Measurements from ENCODE around the gene MRO.
"Not testable (repeated sequence)": the region's sequence is repeated elsewhere in the genome, so short reads cannot be mapped to it uniquely, and the experiment has no call there.

MRO gene

GRCh38 chr18:50783553-50783952, 36.3 kb downstream of the MRO start:
- no peak overlapping the region for H3K4me3 ChIP-seq (ENCODE audit: low read length)
- no peak overlapping the region for H3K27ac ChIP-seq (ENCODE audit: low read depth, low read length)
- H3K27me3 ChIP-seq (ENCODE audit: control insufficient read depth, insufficient read depth, low read length), result no peaks in the 10 kb centered on the region
- H3K36me3 ChIP-seq (ENCODE audit: control insufficient read depth, insufficient read depth, low read length), result no peaks in the 10 kb centered on the region
- no peak overlapping the region for H3K9ac ChIP-seq (ENCODE audit: low read length)
- no peaks in the 10 kb centered on the region for H3K4me1 ChIP-seq (ENCODE audit: control insufficient read depth, insufficient read depth, low read length)

GRCh38 chr18:50779021-50779420, 40.8 kb downstream of the MRO start:
- H3K9ac ChIP-seq (ENCODE audit: low read length); H3K27me3 ChIP-seq (ENCODE audit: control insufficient read depth, insufficient read depth, low read length); H3K27ac ChIP-seq (ENCODE audit: low read depth, low read length); H3K36me3 ChIP-seq (ENCODE audit: control insufficient read depth, insufficient read depth, low read length); H3K4me1 ChIP-seq (ENCODE audit: control insufficient read depth, insufficient read depth, low read length); H3K4me3 ChIP-seq (ENCODE audit: low read length): not testable (repeated sequence)

GRCh38 chr18:50776383-50776782, 43.4 kb downstream of the MRO start:
- H3K36me3 ChIP-seq (ENCODE audit: control insufficient read depth, insufficient read depth, low read length), result no peaks in the 10 kb centered on the region
- H3K4me3 ChIP-seq (ENCODE audit: low read length), result no peak overlapping the region
- H3K27ac ChIP-seq (ENCODE audit: low read depth, low read length), result no peak overlapping the region
- no peaks in the 10 kb centered on the region for H3K4me1 ChIP-seq (ENCODE audit: control insufficient read depth, insufficient read depth, low read length)
- H3K9ac ChIP-seq (ENCODE audit: low read length), result no peak overlapping the region
- no peaks in the 10 kb centered on the region for H3K27me3 ChIP-seq (ENCODE audit: control insufficient read depth, insufficient read depth, low read length)

- Histone ChIP-seq H3K9ac (ENCODE audit: low read length) (no peak overlapping the region), H3K4me1 (ENCODE audit: control insufficient read depth, insufficient read depth, low read length) (no peaks in the 10 kb centered on the region), H3K27ac (ENCODE audit: low read depth, low read length) (no peak overlapping the region), H3K36me3 (ENCODE audit: control insufficient read depth, insufficient read depth, low read length) (no peaks in the 10 kb centered on the region), H3K27me3 (ENCODE audit: control insufficient read depth, insufficient read depth, low read length) (no peaks in the 10 kb centered on the region), H3K4me3 (ENCODE audit: low read length) (no peak overlapping the region)
Measured at GRCh38 chr18:50775726-50776125, 44.1 kb downstream of the MRO start.

- Histone ChIP-seq H3K4me3 (ENCODE audit: low read length) (no peak overlapping the region), H3K27ac (ENCODE audit: low read depth, low read length) (no peak overlapping the region), H3K9ac (ENCODE audit: low read length) (no peak overlapping the region), H3K4me1 (ENCODE audit: control insufficient read depth, insufficient read depth, low read length) (no peaks in the 10 kb centered on the region), H3K36me3 (ENCODE audit: control insufficient read depth, insufficient read depth, low read length) (no peaks in the 10 kb centered on the region), H3K27me3 (ENCODE audit: control insufficient read depth, insufficient read depth, low read length) (no peaks in the 10 kb centered on the region)
Measured at GRCh38 chr18:50775207-50775606, 44.6 kb downstream of the MRO start.

GRCh38 chr18:50769463-50769862, 50.4 kb downstream of the MRO start:
- H3K4me1 ChIP-seq (ENCODE audit: control insufficient read depth, insufficient read depth, low read length), result no peaks in the 10 kb centered on the region
- H3K4me3 ChIP-seq (ENCODE audit: low read length), result no peak overlapping the region
- no peaks in the 10 kb centered on the region for H3K27me3 ChIP-seq (ENCODE audit: control insufficient read depth, insufficient read depth, low read length)
- H3K27ac ChIP-seq (ENCODE audit: low read depth, low read length), result no peak overlapping the region
- no peaks in the 10 kb centered on the region for H3K36me3 ChIP-seq (ENCODE audit: control insufficient read depth, insufficient read depth, low read length)
- H3K9ac ChIP-seq (ENCODE audit: low read length), result no peak overlapping the region

- Histone ChIP-seq H3K27ac (ENCODE audit: low read depth, low read length) (no peak overlapping the region), H3K4me3 (ENCODE audit: low read length) (no peak overlapping the region)
Measured at GRCh38 chr18:50757358-50757757, 62.5 kb downstream of the MRO start.

GRCh38 chr18:50754297-50754696, 65.5 kb downstream of the MRO start:
- Histone ChIP-seq H3K27ac (ENCODE audit: low read depth, low read length) (no peak overlapping the region), H3K9ac (ENCODE audit: low read length) (no peak overlapping the region), H3K4me3 (ENCODE audit: low read length) (no peak overlapping the region), H3K36me3 (ENCODE audit: control insufficient read depth, insufficient read depth, low read length) (no peaks in the 10 kb centered on the region), H3K27me3 (ENCODE audit: control insufficient read depth, insufficient read depth, low read length) (no peaks in the 10 kb centered on the region), H3K4me1 (ENCODE audit: control insufficient read depth, insufficient read depth, low read length) (no peaks in the 10 kb centered on the region)

More at GRCh38 chr18:50757358-50757757, 62.5 kb downstream of the MRO start:
- Histone ChIP-seq H3K36me3 (ENCODE audit: control insufficient read depth, insufficient read depth, low read length) (no peaks in the 10 kb centered on the region), H3K27me3 (ENCODE audit: control insufficient read depth, insufficient read depth, low read length) (no peaks in the 10 kb centered on the region), H3K4me1 (ENCODE audit: control insufficient read depth, insufficient read depth, low read length) (no peaks in the 10 kb centered on the region), H3K9ac (ENCODE audit: low read length) (no peak overlapping the region)

GRCh38 chr18:50753311-50753710, 66.5 kb downstream of the MRO start:
- no peaks in the 10 kb centered on the region for H3K4me1 ChIP-seq (ENCODE audit: control insufficient read depth, insufficient read depth, low read length)
- H3K27me3 ChIP-seq (ENCODE audit: control insufficient read depth, insufficient read depth, low read length), result no peaks in the 10 kb centered on the region
- H3K36me3 ChIP-seq (ENCODE audit: control insufficient read depth, insufficient read depth, low read length), result no peaks in the 10 kb centered on the region
- H3K9ac ChIP-seq (ENCODE audit: low read length), result no peak overlapping the region
- H3K4me3 ChIP-seq (ENCODE audit: low read length), result no peak overlapping the region
- no peak overlapping the region for H3K27ac ChIP-seq (ENCODE audit: low read depth, low read length)

- no peaks in the 10 kb centered on the region for H3K36me3 ChIP-seq (ENCODE audit: control insufficient read depth, insufficient read depth, low read length)
- no peaks in the 10 kb centered on the region for H3K27me3 ChIP-seq (ENCODE audit: control insufficient read depth, insufficient read depth, low read length)
- no peak overlapping the region for H3K4me3 ChIP-seq (ENCODE audit: low read length)
- H3K27ac ChIP-seq (ENCODE audit: low read depth, low read length), result no peak overlapping the region
- H3K4me1 ChIP-seq (ENCODE audit: control insufficient read depth, insufficient read depth, low read length), result no peaks in the 10 kb centered on the region
- no peak overlapping the region for H3K9ac ChIP-seq (ENCODE audit: low read length)
Measured at GRCh38 chr18:50751947-50752346, 67.9 kb downstream of the MRO start.

- no peak overlapping the region for H3K27ac ChIP-seq (ENCODE audit: low read depth, low read length)
- H3K36me3 ChIP-seq (ENCODE audit: control insufficient read depth, insufficient read depth, low read length), result no peaks in the 10 kb centered on the region
- no peak overlapping the region for H3K9ac ChIP-seq (ENCODE audit: low read length)
- no peak overlapping the region for H3K4me3 ChIP-seq (ENCODE audit: low read length)
- no peaks in the 10 kb centered on the region for H3K4me1 ChIP-seq (ENCODE audit: control insufficient read depth, insufficient read depth, low read length)
- no peaks in the 10 kb centered on the region for H3K27me3 ChIP-seq (ENCODE audit: control insufficient read depth, insufficient read depth, low read length)
Measured at GRCh38 chr18:50751490-50751889, 68.3 kb downstream of the MRO start.

GRCh38 chr18:50750546-50750945, 69.3 kb downstream of the MRO start:
- Histone ChIP-seq H3K36me3 (ENCODE audit: control insufficient read depth, insufficient read depth, low read length) (no peaks in the 10 kb centered on the region), H3K27ac (ENCODE audit: low read depth, low read length) (no peak overlapping the region), H3K4me3 (ENCODE audit: low read length) (no peak overlapping the region), H3K27me3 (ENCODE audit: control insufficient read depth, insufficient read depth, low read length) (no peaks in the 10 kb centered on the region), H3K9ac (ENCODE audit: low read length) (no peak overlapping the region), H3K4me1 (ENCODE audit: control insufficient read depth, insufficient read depth, low read length) (no peaks in the 10 kb centered on the region)

GRCh38 chr18:50749945-50750344, 69.9 kb downstream of the MRO start:
- H3K4me3 ChIP-seq (ENCODE audit: low read length), result no peak overlapping the region
- H3K4me1 ChIP-seq (ENCODE audit: control insufficient read depth, insufficient read depth, low read length), result no peaks in the 10 kb centered on the region
- H3K27me3 ChIP-seq (ENCODE audit: control insufficient read depth, insufficient read depth, low read length), result no peaks in the 10 kb centered on the region
- H3K27ac ChIP-seq (ENCODE audit: low read depth, low read length), result no peak overlapping the region
- no peaks in the 10 kb centered on the region for H3K36me3 ChIP-seq (ENCODE audit: control insufficient read depth, insufficient read depth, low read length)
- no peak overlapping the region for H3K9ac ChIP-seq (ENCODE audit: low read length)
